Ascending aorta (tissue), 2 donors: ENCODE measurements around the gene GCH1. TPM values are rescaled to one million over a fixed set of nuclear protein-coding genes. Genes with fewer than 3 reads are reported as not detected.

Experiments
- DNase-seq, 2 donors: peaks; one replicate each; pipeline ENCODE4 v3.0.0-alpha.2; 2019; ENCODE audit warnings: low spot score in 2 of 2
- H3K27ac ChIP-seq, 2 donors: fragments of 200-600 bp; sonication (generic); one replicate each; pipeline ENCODE4 v1.5.1; 2016 to 2017; ENCODE audit warnings: mild to moderate bottlenecking in 1 of 2
- H3K27me3 ChIP-seq: fragments of 200-600 bp; sonication (generic); one replicate; pipeline ENCODE4 v1.5.1; 2017
- H3K36me3 ChIP-seq, 2 donors: fragments of 200-600 bp; sonication (generic); one replicate each; pipeline ENCODE4 v1.5.1; 2016
- H3K4me1 ChIP-seq, 2 donors: fragments of 200-600 bp; sonication (generic); one replicate each; pipeline ENCODE4 v1.5.1; 2016 to 2017; ENCODE audit warnings: mild to moderate bottlenecking in 1 of 2
- H3K4me3 ChIP-seq, 2 donors: fragments of 200-600 bp; sonication (generic); one replicate each; pipeline ENCODE4 v1.5.1; 2016 to 2017; ENCODE audit warnings: mild to moderate bottlenecking in 1 of 2
- H3K9me3 ChIP-seq, 2 donors: fragments of 200-600 bp; sonication (generic); one replicate each; pipeline ENCODE4 v1.5.1; 2016
- intact Hi-C: fragments of 100-400 bp; cut with DNase I; formaldehyde crosslinking; loops from one replicate; pipeline ENCODE4 v1.15.1; 2023
- total RNA-seq: library from RNA; depleted of rRNA; stranded (reverse); fragments of >200 nt; gene quantifications from one replicate; pipeline ENCODE4 v1.1.0, GENCODE V29; 2016
- TF ChIP-seq, protein P1 (sequence below), 3 experiments: fragments of 200-600 bp in 2 of 3; fragments of 450-650 bp in 1 of 3; sonication (generic) in 2 of 3; IDR thresholded peaks; one replicate each; pipeline ENCODE4 v1.5.1; 2016 to 2019; ENCODE audit warnings: antibody characterized with exemption in 3 of 3, mild to moderate bottlenecking in 1 of 3, moderate library complexity in 1 of 3

The GCH1 gene
- total RNA-seq, result 3.2 TPM

DNA sequence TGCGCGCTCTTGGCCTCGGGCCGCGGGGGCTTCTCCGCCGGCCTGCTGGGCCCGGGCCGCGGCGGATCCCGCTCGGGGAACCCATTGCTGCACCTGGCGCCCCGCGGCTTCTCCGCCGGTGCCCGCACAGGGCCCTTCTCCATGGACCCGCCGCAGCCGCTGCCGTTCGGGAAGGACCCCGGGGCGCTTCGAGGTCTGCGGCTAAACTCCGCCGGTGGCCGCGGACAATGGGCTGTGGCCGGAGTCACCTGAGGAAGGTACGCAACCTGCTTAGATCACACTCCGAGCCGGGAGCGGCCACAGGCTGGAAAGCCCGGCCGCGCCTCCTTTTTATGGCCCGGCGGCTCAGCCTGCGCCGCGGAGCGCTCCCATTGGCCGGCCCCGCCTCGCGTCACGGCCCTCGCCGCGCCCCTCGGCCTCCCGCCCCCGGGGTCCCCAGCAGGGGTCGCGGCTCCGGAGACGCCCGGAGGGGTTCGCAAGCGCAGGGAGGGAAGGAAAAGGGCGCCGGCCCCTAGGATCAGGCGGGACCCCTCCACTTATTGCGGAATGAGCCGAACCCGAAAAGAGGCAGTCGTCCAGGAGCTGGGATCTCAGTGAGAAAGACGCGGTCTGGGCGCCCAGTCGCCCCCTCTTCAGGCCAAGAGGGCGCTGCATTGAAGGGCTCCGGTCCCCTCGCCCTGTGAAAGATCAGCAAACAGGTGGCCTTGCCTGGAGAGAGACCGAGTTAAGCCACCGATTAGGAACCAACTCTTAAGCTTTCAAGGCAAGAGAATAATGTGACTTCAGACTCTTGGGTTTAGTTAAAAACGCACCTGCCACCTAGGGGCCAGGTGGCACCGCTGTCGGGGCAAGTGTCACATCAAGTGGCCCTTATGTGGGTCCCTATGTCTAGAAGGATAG is at the start of gene GCH1:
TSS of gene GCH1 (minus strand) at position 306 of the 900 bp plus-strand sequence. CDS start at position 143, 163 bp downstream.
- Histone ChIP-seq H3K36me3 (no peaks in the 10 kb centered on the region), H3K27ac (peak within 1 kb of the TSS; percentile 50 to 63), H3K4me3 (peak within 1 kb of the TSS; percentile 72 to 88), H3K9me3 (no peaks in the 10 kb centered on the region), H3K4me1 (peaks cover 0 to 6% of the 10 kb centered on the region in 2 donors), H3K27me3 (no peaks in the 10 kb centered on the region)
- TF ChIP-seq, protein P1, sequence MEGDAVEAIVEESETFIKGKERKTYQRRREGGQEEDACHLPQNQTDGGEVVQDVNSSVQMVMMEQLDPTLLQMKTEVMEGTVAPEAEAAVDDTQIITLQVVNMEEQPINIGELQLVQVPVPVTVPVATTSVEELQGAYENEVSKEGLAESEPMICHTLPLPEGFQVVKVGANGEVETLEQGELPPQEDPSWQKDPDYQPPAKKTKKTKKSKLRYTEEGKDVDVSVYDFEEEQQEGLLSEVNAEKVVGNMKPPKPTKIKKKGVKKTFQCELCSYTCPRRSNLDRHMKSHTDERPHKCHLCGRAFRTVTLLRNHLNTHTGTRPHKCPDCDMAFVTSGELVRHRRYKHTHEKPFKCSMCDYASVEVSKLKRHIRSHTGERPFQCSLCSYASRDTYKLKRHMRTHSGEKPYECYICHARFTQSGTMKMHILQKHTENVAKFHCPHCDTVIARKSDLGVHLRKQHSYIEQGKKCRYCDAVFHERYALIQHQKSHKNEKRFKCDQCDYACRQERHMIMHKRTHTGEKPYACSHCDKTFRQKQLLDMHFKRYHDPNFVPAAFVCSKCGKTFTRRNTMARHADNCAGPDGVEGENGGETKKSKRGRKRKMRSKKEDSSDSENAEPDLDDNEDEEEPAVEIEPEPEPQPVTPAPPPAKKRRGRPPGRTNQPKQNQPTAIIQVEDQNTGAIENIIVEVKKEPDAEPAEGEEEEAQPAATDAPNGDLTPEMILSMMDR (IDR thresholded peaks at IDR 0.05), result peak; percentile 36 to 47 (median 41)
- intact Hi-C loops, result no loop called here
- DNase-seq, result peak; percentile 19 to 86

- Histone ChIP-seq H3K36me3 (no peaks in the 10 kb centered on the region), H3K9me3 (no peaks in the 10 kb centered on the region), H3K4me1 (no peaks in the 10 kb centered on the region), H3K27ac (no peak overlapping the region), H3K27me3 (no peaks in the 10 kb centered on the region), H3K4me3 (no peak overlapping the region)
- no peak for DNase-seq
- TF ChIP-seq, protein P1 (IDR thresholded peaks at IDR 0.05), result no peak
- intact Hi-C loops, result no loop called here
Measured at GRCh38 chr14:54947230-54947629, 44.6 kb upstream of the GCH1 start.

GRCh38 chr14:54946500-54946899 is 43.9 kb upstream of the GCH1 start:
- Histone ChIP-seq H3K27ac (no peak overlapping the region), H3K36me3 (no peaks in the 10 kb centered on the region), H3K27me3 (no peaks in the 10 kb centered on the region), H3K9me3 (no peaks in the 10 kb centered on the region), H3K4me1 (no peaks in the 10 kb centered on the region), H3K4me3 (no peak overlapping the region)
- TF ChIP-seq, protein P1 (IDR thresholded peaks at IDR 0.05), result no peak
- no peak for DNase-seq
- intact Hi-C loops, result no loop called here

- intact Hi-C loops, result no loop called here
- DNase-seq, result no peak
- H3K4me3 ChIP-seq, result no peak overlapping the region
- H3K36me3 ChIP-seq, result no peaks in the 10 kb centered on the region
- H3K9me3 ChIP-seq, result no peaks in the 10 kb centered on the region
- H3K4me1 ChIP-seq, result no peaks in the 10 kb centered on the region
- no peaks in the 10 kb centered on the region for H3K27me3 ChIP-seq
- TF ChIP-seq, protein P1 (IDR thresholded peaks at IDR 0.05), result no peak
- no peak overlapping the region for H3K27ac ChIP-seq
Measured at GRCh38 chr14:54944737-54945391, 42.2 kb upstream of the GCH1 start.

DNA sequence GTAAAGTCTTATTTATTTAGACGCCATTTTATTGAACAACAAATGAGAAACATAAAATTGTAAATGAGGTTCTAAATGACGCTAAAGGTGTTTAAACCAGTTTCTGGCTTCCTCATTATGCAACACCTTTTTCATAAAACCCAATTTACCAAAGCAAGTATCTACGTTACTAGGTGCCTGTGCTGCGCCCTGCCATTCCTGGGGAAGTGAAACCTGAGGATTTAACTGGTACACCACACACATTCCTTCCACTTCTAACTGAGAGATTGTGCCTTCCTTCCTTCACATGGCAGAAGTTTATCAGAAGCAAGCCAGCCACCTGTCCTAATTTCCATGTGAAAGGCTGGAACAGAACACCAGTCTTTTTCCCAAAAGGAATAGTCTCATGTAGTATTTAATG is 40.3 kb upstream of the GCH1 start:
- H3K4me3 ChIP-seq, result no peak overlapping the region
- TF ChIP-seq, protein P1 (IDR thresholded peaks at IDR 0.05), result no peak
- no peaks in the 10 kb centered on the region for H3K36me3 ChIP-seq
- intact Hi-C loops, result no loop called here
- no peaks in the 10 kb centered on the region for H3K9me3 ChIP-seq
- no peak overlapping the region for H3K27ac ChIP-seq
- H3K27me3 ChIP-seq, result no peaks in the 10 kb centered on the region
- no peaks in the 10 kb centered on the region for H3K4me1 ChIP-seq
- no peak for DNase-seq
